ENCODE measurements around the gene COL6A3.

The COL6A3 gene

DNA sequence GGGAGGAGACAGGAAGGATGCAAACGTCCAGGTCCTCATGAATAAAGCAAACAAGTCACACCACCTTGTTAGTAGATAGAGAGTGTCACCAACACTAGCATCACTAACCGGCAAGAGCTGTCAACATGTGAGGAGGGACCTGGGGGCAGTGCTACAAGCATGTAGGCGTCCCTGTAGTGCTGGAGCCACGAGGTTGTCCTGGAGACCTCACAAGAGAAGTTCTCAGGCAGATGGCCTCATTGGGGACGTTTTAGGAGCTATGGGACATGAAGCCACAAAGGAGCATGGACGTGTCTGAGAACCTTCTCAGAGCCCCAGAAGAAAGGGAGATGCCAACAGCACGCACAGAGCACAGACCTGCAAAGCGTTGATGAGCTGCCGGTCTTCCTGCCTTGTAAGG is 70.0 kb downstream of the COL6A3 start:
- no peak for DNase-seq

DNA sequence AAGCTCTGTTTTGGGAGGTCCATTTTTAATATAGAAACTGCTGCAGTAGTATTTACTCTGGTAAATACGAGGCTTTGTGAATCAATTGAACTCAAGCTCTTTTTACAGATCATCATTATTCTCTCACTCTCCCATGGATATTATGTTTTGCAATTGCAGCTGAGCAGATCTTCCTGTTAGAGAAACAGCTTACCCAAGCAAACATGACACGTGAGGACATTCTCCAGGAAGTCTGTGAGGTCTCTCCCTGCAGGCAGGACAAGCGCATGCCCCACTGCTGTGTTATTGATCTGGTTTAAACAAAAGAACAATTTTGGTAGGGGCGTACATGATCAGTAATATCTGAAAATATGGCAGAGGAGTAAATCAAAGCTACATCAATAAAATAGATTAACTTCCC is 72.1 kb downstream of the COL6A3 start:
- DNase-seq: no peak

DNA sequence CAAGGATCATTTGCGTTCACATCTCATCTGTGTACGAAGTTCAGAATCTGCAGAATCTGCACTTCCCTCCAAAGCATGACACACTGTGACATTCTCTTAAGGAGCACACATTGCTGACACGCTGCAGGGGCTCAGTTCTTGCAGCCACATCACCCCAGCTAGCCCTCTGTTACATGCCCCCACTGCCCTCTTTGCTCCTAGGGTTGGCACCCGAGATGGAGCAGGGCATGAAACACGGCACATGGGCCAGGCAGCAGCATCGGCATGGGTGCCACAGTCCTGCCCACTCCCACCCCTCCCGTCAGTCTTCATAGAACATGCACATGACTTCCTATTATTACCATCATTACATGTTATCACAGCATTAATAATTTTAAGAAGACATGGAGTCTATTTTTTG is 76.4 kb downstream of the COL6A3 start:
- no peak for DNase-seq

DNA sequence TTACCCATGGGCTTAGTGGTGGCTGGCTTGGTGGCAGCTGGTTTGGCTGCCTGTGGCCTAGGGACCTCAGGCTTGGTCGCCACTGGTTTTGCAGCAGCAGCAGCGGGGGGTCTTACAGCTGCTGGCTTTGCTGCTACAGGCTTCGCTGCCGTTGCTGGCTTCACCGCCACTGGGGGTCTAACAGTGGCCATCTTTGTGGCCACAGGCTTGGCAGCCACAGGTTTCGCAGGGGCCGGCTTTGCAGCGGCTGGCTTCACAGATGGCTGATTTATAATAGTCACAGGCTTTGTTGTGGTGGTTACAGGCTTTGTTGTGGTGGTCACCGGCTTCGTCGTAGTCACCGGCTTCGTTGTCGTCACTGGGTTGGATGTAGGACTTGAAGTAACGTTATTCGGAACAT is 77.8 kb downstream of the COL6A3 start:
- no peak for DNase-seq

DNA sequence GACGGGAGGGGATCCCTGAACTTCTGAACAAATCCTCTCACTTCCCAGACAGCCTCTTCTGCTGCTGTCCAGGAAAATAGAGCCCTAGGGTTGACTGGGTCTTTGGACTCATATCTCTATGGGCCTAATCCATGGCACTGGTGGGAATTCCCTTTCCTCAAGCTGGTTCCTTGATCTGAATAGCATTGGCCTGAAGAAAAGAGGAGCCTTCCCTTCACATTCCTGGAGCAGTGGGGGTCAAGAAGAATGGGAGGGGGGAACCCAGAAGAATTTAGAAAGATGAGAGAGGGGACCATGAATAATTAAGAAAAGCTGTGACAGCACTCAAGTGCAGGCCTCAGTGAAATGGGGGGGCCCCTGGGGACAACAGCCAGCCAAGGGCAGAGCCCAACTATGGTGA is 80.2 kb downstream of the COL6A3 start:
- no peak for DNase-seq

- DNase-seq: no peak
These were observed 83.4 kb downstream of the COL6A3 start for GRCh38 chr2:237330541-237330940.

DNA sequence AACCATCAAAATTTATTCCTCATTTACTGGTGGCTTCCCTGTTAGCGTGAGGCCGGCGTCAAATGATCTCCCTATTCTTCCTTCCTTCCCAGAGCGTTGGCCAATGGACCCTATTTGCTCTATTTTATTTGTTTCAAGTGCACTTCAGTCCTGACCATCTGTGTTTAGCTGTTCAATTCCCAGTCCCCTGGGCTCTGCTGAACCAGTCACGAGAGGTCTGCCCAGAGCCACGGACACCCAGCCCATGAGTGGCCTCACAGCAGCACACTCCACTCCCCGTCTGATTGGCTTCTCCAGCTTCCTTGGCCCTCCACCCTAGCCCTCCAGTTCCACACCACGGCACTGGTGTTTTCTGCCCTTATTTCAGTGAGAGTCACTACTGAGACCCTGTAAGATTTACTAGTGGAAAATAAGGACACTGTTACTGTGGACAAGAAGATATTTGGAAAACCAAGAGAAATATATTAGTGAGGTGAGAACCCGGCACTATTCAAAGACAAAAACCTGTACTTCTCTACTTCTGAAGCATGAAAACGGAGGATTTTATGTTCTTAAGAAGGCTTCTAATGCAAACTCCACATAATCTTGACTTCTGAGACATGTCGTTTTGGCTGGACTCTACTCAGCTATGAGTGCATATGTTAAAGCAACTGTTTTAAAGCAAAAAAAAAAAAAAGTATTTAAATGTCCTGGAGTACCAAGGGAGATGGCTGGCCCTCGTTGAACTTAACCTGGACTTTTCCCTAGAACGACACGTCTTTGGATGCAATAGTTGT is 86.6 kb downstream of the COL6A3 start:
- no peak for DNase-seq

- DNase-seq: no peak
These were observed 87.4 kb downstream of the COL6A3 start for GRCh38 chr2:237326266-237327171.

DNA sequence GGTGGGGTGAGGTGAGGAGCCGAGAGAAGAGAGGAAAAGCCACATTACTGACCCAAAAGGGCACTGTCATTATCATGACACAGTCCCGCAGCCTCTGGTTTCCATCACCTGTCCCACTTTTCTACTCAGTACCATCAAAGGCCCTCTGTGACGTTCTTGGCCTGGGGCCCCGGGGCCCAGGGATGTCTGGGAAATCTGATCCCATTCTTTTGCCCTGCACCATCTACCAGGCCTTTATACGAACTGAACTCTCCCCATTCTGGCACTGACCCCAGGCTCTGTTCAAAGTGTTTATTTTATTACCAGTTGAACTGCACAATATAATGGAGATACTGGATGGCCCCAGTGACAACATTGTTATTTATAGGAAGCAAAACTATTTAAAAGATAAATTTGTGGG is 89.1 kb downstream of the COL6A3 start:
- no peak for DNase-seq

DNA sequence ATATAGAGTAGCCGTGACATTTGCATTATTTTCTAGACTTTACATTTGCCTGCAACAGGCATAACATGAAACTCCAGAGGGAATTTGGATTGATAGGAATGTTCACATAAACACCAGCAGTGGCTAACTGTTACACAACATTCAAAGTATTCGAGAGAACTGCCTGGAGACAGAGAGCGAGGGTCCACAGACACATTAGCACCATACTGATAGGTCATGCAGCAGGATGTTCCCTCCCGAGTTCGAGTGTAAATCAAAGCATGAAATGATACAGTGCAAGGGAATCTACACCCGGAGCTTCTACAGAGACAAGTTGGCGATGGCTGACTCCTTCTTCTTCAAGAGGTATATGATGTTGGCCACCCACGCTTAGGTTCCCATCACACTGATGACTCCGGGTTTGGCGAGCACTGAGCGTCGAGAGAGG is 89.5 kb downstream of the COL6A3 start:
- DNase-seq: no peak

- DNase-seq: no peak
These were observed 90.3 kb downstream of the COL6A3 start for GRCh38 chr2:237323656-237324055.

DNA sequence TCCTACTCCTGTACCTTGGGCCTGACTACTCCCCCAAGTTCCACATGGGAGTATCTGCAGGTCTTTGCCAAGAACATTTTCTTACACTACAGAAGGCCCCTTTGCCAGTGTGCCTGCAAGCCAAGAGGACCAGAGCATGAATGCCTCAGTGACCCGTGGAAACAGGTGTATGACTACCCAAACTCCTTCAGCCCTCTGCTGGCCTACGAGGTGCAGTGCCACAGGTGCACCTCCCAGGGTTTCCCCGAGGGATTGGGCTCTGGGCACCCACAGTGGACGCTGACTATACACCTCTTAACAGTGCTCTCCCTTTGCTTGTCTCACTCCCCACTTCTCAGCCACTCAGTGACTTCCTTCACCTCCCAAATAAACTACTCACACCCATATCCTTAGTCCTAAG is 91.4 kb downstream of the COL6A3 start:
- no peak for DNase-seq

DNA sequence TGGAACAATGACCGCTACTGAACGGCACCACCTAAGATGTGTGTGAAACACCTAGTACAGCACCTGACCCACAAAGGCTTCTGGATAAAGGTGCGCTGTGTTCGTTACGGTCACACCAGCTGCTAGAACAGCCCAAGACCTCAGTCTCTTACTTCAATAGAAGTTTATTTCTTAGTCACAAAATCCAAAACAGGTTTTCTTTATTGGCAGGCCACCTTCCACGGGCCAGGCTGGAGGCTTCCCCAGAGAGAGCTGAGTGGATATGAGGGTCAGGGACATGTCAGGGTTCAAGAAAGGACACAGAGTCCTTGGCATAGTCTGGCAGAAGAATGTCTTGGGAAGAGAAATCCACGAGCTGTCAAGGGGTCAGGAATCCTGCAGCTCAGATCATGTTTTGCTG is 92.2 kb downstream of the COL6A3 start:
- no peak for DNase-seq

- DNase-seq: no peak
These were observed 93.0 kb downstream of the COL6A3 start for GRCh38 chr2:237320801-237321560.

- DNase-seq: no peak
These were observed 94.1 kb downstream of the COL6A3 start for GRCh38 chr2:237319887-237320286.

- no peak for DNase-seq
These were observed 94.7 kb downstream of the COL6A3 start for GRCh38 chr2:237319086-237319820.

DNA sequence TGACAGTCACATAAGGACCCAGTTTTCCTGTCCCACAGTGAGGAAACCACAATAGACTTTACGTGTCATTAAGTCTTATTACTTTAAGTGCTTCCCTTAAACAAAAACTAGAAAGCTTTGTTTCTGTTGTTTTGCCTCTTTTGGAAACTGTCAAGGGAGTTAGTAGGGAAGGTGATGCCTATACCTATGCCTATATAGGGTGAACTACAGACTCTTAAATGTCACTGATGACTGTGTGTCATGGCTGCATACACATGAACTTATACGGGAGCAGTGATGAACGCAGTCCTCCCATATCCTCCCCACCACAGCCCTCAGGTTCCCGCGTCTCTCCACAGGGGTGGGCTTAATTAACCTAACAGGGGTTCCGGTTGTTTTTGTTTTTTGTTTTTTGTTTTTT is 97.6 kb downstream of the COL6A3 start:
- DNase-seq: no peak

DNA sequence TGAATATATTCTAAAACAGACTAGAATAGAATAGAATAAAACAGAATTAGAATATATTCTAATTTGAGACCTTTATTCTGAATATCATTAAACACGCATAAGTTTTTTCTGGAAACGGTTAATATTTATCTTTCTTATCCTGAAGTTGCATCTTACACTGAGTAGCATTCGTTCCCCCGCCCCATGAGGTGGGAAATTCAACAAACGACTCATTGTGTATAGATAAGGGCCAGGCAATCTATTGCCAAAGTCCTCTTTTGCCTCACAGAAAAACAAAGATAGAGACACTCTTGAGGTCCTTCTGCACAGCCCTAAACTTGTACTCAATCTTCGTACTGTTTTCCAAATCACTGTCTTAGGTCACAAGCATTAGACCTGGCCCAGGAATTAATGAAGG is 98.1 kb downstream of the COL6A3 start:
- no peak for DNase-seq

DNA sequence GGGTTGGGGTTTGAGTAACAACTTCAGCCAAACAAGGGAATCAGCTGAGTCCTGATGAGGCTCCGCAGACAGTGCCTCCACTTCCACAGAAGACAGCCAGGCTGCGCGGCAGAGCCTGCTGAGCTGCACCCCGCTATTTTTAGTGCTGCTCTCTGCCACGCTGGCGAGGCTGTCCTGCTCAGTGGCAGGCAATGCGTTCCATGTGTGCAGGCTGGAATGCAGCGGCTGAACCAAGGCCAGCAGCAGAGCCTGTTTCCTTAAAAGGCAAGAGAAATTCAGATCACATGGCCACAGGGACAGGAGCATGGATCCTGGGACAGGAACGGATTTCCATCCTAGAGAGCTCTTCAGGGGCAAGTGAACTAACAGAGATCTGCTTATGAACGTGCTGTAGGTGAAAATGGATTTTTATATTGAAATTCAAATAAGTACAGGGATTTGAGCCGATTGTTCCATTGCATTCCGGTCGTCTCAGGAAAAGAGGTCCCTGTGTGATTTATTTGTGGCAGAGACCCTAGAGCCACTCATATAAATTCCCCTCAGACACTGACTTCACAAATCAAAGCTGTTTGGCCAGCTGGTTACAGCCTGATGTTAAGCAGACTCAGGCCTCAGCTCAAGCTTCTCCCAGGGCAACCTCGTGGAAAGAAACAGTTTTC is 98.7 kb downstream of the COL6A3 start:
- DNase-seq: no peak

- DNase-seq: no peak
These were observed 99.3 kb downstream of the COL6A3 start for GRCh38 chr2:237314681-237315080.

DNA sequence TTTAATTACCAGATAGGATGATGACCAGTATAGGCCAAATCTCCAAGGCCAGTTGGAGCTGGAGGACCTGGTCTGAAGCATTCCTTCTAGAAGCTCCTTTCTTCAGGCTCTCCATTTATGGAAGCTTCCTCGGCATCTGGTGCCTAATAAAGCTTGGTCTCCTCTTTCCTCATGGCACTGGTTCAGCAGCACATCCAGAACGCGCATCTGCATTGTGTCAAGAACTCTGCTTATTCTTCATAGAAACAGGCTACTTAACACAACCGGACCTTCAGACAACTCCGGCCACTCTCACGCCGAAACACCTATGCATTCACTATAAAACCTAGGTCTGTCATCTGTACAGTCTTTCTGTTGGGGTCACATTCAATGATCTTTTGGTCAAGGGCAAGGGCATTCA is 99.8 kb downstream of the COL6A3 start:
- DNase-seq: no peak
